Stomach smooth muscle (tissue), 2 donors: ENCODE measurements around the gene EOGT.

ENCODE experiments used
- H3K27ac ChIP-seq: one replicate; pipeline ENCODE4 v1.7.0; 2013; ENCODE audit warnings: mild to moderate bottlenecking, low read length, inconsistent platforms
- H3K27me3 ChIP-seq, 2 donors: one replicate each; pipeline ENCODE4 v1.7.0; 2013; ENCODE audit warnings: low read length in 2 of 2; ENCODE audit not compliant: insufficient read depth in 2 of 2, control insufficient read depth in 1 of 2
- H3K36me3 ChIP-seq, 2 donors: one replicate each; pipeline ENCODE4 v1.7.0; 2013; ENCODE audit warnings: low read length in 2 of 2; ENCODE audit not compliant: control insufficient read depth in 2 of 2, insufficient read depth in 2 of 2
- H3K4me1 ChIP-seq: one replicate; pipeline ENCODE4 v1.7.0; 2013; ENCODE audit warnings: low read length; ENCODE audit not compliant: control insufficient read depth, insufficient read depth
- H3K4me3 ChIP-seq, 2 donors: one replicate each; pipeline ENCODE4 v1.7.0; 2013; ENCODE audit warnings: low read length in 2 of 2
- H3K9ac ChIP-seq, 2 donors: one replicate each; pipeline ENCODE4 v1.7.0; 2013; ENCODE audit warnings: low read length in 2 of 2, mild to moderate bottlenecking in 1 of 2
- H3K9me3 ChIP-seq, 2 donors: one replicate each; pipeline ENCODE4 v1.7.0; 2013; ENCODE audit warnings: low read length in 2 of 2; ENCODE audit not compliant: control insufficient read depth in 2 of 2
- donor health status: healthy.
- donor health status: Pancreatic carcinoma.

EOGT gene

GRCh38 chr3:69032142-69032541 lies 18.7 kb upstream of the EOGT start:
- Histone ChIP-seq H3K36me3 (peaks cover 26 to 49% of the 10 kb centered on the region in 2 donors), H3K4me1 (no peaks in the 10 kb centered on the region), H3K27me3 (no peaks in the 10 kb centered on the region), H3K9ac (no peak overlapping the region), H3K9me3 (no peaks in the 10 kb centered on the region), H3K4me3 (no peak overlapping the region), H3K27ac (no peak overlapping the region)

DNA sequence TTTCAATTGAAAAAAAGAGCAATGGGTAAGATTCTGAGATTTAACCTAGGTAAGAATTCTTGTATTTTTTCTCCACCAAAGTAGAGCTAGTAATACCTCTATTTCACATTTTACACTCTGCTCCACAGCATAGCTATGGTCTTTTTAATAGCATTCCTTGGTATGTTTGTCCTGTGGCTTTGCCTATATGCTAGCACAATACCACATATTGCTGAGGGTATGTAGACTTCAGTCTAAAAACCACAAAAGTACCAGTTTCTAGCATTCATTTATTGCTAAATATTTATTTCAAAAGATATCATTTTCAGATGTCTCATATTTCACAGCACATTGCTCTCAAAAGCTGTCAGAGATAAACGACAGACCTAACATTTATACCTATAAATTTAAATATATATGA lies 18.2 kb upstream of the EOGT start:
- Histone ChIP-seq H3K4me1 (no peaks in the 10 kb centered on the region), H3K9ac (no peak overlapping the region), H3K9me3 (no peaks in the 10 kb centered on the region), H3K4me3 (no peak overlapping the region), H3K36me3 (peaks cover 26 to 50% of the 10 kb centered on the region in 2 donors), H3K27ac (no peak overlapping the region), H3K27me3 (no peaks in the 10 kb centered on the region)

DNA sequence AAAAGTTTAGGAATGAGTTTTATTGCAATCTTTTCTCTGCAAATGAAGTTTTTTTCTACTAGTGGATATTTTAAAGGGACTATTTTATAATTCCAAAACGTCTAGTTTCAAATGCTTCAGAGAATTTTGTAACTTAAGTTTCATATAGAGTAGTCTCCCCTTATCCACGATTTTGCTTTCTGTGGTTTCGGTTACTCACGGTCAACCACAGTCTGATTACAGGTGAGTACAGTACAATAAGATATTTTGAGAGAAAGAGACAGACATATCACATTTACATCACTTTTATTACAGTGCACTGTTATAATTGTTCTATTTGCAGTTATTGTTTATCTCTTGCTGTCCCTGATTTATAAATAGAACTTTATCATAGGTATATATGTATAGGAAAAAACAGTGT lies 7.4 kb upstream of the EOGT start:
- Histone ChIP-seq H3K9ac (no peak overlapping the region), H3K9me3 (no peaks in the 10 kb centered on the region), H3K27ac (no peak overlapping the region), H3K27me3 (no peaks in the 10 kb centered on the region), H3K36me3 (peaks cover 10 to 15% of the 10 kb centered on the region in 2 donors), H3K4me3 (no peak overlapping the region), H3K4me1 (no peaks in the 10 kb centered on the region)

DNA sequence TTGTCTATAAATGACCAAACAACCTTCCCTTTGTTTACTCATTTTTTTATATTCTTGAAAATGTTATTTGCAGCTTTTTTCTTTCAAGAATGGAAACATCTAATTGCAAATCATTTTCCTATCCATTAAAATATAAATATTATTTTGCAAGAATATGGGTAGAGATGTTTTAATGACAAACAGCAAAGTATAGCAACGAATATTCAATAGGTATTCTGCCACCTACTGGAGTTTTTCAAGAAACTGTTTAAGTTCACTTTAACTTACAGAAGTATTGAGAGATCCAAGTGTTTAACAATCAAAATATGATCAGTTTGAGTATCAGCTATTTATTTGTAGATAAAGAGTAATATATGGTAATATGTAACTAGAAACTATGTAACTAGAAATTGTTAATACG lies 6.9 kb upstream of the EOGT start:
- no peaks in the 10 kb centered on the region for H3K4me1 ChIP-seq
- H3K36me3 ChIP-seq, result peaks cover 5 to 11% of the 10 kb centered on the region in 2 donors
- H3K27me3 ChIP-seq, result no peaks in the 10 kb centered on the region
- no peak overlapping the region for H3K9ac ChIP-seq
- H3K27ac ChIP-seq, result no peak overlapping the region
- no peaks in the 10 kb centered on the region for H3K9me3 ChIP-seq
- no peak overlapping the region for H3K4me3 ChIP-seq

DNA sequence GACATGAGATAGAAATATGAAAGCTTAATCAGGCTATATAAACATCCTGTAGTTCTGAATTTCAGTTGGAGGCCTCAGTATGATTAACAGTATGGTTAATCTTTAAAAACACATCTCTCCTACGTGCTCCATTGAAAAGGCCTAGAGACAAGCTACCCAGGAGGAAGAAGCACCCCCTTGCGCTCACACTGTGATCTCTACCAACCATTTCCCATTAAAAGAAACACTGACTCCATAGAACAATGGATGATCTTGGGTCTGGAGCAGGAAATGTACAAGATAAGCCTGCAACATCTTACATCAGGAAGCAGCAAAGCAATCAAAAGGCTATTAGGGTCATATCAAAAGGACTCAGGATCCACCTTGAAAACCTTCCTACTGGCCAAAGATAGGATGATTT lies 3.4 kb upstream of the EOGT start:
- H3K9me3 ChIP-seq, result no peaks in the 10 kb centered on the region
- peaks cover 0 to 4% of the 10 kb centered on the region in 2 donors for H3K36me3 ChIP-seq
- H3K27me3 ChIP-seq, result no peaks in the 10 kb centered on the region
- H3K4me3 ChIP-seq, result no peak overlapping the region
- H3K4me1 ChIP-seq, result peaks cover 13% of the 10 kb centered on the region
- no peak overlapping the region for H3K9ac ChIP-seq
- H3K27ac ChIP-seq, result no peak overlapping the region

DNA sequence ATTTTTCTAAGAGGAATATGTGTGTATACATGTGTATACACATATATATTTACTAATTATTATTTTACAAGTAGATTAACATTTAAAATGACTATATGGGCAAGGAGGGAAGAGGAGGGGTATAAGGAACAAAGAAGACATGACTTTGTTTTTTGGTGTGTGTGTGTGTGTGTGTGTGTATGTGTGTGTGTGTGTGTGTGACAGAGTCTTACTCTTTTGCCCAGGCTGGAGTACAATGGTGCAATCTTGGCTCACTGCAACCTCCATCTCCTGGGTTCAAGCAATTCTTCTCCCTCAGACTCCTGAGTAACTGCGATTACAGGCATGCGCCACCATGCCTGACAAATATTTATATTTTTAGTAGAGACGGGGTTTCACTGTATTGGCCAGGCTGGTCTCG lies 2.6 kb upstream of the EOGT start:
- Histone ChIP-seq H3K9me3 (no peaks in the 10 kb centered on the region), H3K4me3 (no peak overlapping the region), H3K9ac (no peak overlapping the region), H3K4me1 (peaks cover 13% of the 10 kb centered on the region), H3K27me3 (no peaks in the 10 kb centered on the region), H3K36me3 (peaks cover 0 to 3% of the 10 kb centered on the region in 2 donors), H3K27ac (no peak overlapping the region)

DNA sequence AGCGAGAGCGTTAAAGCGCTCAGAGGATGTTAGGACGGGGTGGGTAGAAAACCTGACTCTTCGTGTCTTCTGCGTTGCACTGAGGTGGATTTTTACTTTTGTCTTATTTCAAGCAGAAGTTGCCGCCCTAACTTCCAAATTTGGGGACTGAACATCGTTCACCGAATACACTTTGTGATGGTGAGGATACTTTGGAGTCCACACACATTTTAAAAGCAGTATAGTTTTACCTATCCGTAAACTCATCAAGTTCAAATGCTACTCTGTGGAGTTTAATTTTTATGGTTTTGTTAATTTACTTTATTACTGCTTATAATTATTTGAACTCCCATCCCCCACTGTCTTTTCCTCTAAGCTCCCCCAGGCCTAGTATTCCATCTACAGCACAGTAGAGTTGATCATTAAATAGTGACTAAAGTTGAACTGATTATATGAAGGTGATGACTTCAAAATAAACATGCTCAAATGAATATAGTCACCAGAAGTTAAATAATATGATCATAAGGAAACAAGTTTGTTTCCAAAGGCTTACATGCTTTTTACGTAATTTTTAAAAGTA lies 617 bp upstream of the EOGT start:
- H3K36me3 ChIP-seq, result peaks cover 0 to under 1% of the 10 kb centered on the region in 2 donors
- H3K4me3 ChIP-seq, result peak overlapping the region; percentile 81 to 92
- peak overlapping the region; percentile 96 for H3K27ac ChIP-seq
- no peaks in the 10 kb centered on the region for H3K27me3 ChIP-seq
- no peaks in the 10 kb centered on the region for H3K9me3 ChIP-seq
- H3K9ac ChIP-seq, result peak overlapping the region; percentile 88 to 94
- peaks cover 21% of the 10 kb centered on the region for H3K4me1 ChIP-seq

GRCh38 chr3:69012800-69013252 lies 658 bp downstream of the EOGT start:
- H3K9me3 ChIP-seq, result no peaks in the 10 kb centered on the region
- peak overlapping the region; percentile 81 to 90 for H3K4me3 ChIP-seq
- peak overlapping the region; percentile 96 for H3K27ac ChIP-seq
- H3K27me3 ChIP-seq, result no peaks in the 10 kb centered on the region
- H3K36me3 ChIP-seq, result peaks cover 9 to 10% of the 10 kb centered on the region in 2 donors
- H3K4me1 ChIP-seq, result peaks cover 27% of the 10 kb centered on the region
- peak overlapping the region; percentile 88 to 94 for H3K9ac ChIP-seq

DNA sequence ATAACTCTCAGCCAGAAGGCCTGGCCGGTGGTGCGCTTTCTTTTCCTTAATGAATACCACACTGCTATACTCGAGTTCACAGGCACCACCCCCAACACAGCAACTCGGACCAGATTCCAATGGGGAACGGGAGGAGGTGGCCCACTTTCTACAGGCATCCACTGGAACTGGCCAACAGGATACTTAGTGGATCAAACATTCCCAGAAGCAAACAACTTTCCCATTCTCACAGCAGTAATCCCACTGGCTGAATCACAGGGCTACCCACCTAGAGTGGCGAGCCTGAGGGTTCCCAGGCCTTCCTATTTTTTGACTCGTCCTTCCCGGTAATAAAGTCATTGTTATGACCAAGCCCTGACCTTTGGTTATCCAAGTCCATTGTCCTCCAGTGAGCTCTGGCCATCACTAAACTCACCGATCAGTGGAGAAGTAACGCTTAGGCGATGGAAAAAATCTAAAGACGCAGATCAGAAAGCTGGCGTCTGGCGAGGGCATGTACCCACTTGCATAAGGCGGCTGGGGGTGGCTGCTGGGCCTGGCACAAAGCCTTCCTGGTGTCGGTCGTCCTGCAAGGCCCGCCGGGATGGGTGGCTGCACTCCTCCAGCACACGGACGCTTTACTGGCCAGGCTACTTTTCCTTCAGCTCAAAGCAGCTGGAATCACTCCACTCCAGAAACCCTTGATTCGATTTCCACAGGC lies 1.2 kb downstream of the EOGT start:
- Histone ChIP-seq H3K4me1 (peaks cover 27% of the 10 kb centered on the region), H3K27ac (peak overlapping the region; percentile 96), H3K9ac (peak overlapping the region; percentile 88 to 94), H3K27me3 (no peaks in the 10 kb centered on the region), H3K4me3 (peak overlapping the region; percentile 81 to 90), H3K9me3 (no peaks in the 10 kb centered on the region), H3K36me3 (peaks cover 9 to 10% of the 10 kb centered on the region in 2 donors)

GRCh38 chr3:69011096-69011730 lies 2.3 kb downstream of the EOGT start:
- no peaks in the 10 kb centered on the region for H3K27me3 ChIP-seq
- H3K27ac ChIP-seq, result peak overlapping the region; percentile 11
- no peak overlapping the region for H3K4me3 ChIP-seq
- peaks cover 27% of the 10 kb centered on the region for H3K4me1 ChIP-seq
- no peaks in the 10 kb centered on the region for H3K9me3 ChIP-seq
- H3K36me3 ChIP-seq, result peaks cover 9 to 14% of the 10 kb centered on the region in 2 donors
- peak overlapping the region in 1 of 2 donors; percentile 88 for H3K9ac ChIP-seq
